B cell (primary cell): ENCODE results near the gene INO80D.
"Not testable (repeated sequence)": the region's sequence is repeated elsewhere in the genome, so short reads cannot be mapped to it uniquely, and the experiment has no call there.

Experiments
- EZH2 ChIP-seq: IDR thresholded peaks from 2 replicates; pipeline ENCODE4 v1.6.1; 2012; ENCODE audit warnings: borderline replicate concordance, low read depth, mild to moderate bottlenecking, moderate library complexity, low read length; ENCODE audit not compliant: insufficient read depth, poor library complexity, severe bottlenecking
- TF ChIP-seq, protein P1 (sequence below): fragments of 200-600 bp; IDR thresholded peaks from one replicate; pipeline ENCODE4 v1.8.0; 2022; ENCODE audit warnings: antibody characterized with exemption, mild to moderate bottlenecking

DNA sequence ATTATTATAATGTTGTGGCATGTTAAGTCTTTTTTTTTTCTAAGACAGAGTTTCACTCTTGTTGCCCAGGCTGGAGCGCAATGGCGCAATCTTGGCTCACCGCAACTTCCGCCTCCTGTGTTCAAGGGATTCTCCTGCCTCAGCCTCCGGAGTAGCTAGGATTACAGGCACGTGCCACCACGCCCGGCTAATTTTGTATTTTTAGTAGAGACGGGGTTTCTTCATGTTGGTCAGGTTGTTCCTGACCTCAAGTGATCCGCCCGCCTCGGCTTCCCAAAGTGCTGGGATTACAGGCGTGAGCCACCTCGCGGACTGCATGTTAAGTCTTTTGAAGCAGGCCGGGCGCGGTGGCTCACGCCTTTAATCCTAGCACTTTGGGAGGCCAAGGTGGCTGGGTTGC is 12.9 kb upstream of the INO80D start:
- TF ChIP-seq, protein P1, sequence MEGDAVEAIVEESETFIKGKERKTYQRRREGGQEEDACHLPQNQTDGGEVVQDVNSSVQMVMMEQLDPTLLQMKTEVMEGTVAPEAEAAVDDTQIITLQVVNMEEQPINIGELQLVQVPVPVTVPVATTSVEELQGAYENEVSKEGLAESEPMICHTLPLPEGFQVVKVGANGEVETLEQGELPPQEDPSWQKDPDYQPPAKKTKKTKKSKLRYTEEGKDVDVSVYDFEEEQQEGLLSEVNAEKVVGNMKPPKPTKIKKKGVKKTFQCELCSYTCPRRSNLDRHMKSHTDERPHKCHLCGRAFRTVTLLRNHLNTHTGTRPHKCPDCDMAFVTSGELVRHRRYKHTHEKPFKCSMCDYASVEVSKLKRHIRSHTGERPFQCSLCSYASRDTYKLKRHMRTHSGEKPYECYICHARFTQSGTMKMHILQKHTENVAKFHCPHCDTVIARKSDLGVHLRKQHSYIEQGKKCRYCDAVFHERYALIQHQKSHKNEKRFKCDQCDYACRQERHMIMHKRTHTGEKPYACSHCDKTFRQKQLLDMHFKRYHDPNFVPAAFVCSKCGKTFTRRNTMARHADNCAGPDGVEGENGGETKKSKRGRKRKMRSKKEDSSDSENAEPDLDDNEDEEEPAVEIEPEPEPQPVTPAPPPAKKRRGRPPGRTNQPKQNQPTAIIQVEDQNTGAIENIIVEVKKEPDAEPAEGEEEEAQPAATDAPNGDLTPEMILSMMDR: not testable (repeated sequence)
- TF ChIP-seq EZH2: not testable (repeated sequence)
